GM19455 (cell line): ENCODE data around the gene USP24.

ENCODE experiments used
- ATAC-seq: cut with Tn5 transposase; IDR thresholded peaks from one replicate; pipeline ENCODE4 v1.9.1; 2021; ENCODE audit not compliant: unreplicated experiment

The USP24 gene

DNA sequence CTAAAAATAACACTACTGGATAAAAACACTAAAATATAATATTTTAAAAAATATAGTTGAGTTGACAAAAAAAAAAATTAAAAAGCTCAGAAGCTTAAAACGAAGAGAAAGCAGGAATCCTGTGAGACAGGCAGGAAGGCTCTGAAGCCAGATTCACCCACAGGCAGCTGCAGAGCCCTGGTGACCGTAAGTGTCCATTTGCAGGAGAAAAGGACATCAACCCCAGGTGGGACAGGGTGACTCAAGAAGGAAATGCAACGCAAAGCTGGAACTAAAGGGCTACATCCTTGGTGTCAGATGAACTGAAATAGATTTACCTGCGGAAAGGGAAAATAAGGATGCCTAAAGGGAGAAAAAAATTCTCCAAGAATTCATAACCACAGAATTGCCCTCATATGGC is 46.8 kb downstream of the USP24 start:
- ATAC-seq, result no peak

DNA sequence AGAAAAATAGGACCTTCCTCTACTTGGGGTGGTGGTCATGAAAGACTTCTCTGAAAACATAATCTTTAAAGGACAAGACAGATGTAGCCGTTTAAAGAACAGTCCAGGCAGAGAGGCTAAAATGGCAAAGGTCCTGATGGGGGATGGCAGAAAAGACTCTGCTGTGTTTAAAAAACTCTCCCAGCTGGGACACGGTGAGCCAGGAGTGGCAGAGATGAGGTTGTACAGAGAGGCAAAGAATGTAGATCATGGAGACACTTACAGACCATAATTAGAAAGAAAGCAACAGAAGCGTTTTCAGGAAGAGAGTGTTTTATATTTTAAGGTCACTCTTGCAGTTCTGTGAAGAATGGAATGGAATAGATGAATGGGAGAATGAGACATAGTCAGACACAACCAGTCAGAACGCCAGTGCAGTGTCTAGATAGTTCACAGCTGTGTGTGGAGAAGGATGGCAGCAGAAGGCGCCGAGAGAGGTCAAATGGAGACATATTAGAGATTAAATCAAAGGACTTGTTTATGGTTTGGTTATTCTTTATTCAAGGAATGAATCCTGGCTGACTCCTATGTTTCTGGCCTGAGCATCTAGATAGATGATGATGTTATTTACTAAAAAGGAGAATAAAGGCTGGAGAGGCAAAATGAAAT is 47.8 kb downstream of the USP24 start:
- ATAC-seq, result no peak

DNA sequence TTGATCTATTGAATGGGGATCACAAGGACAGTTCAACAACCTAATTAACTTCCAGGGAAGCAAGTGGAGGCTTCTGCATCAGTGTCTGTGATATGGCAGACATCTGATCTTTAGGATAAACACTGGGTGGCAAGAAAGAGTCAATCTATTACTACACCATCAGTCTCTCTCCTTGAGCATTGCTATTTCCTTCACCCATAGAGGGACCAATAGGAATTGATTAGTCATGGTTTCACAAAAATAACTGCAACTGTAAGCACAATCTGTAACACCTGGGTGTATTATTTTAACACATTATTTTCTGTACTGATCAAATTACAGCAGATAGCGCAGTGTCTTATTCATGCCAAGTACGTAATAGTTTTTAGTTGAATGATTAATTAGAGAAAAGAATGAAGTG is 50.3 kb downstream of the USP24 start:
- no peak for ATAC-seq

DNA sequence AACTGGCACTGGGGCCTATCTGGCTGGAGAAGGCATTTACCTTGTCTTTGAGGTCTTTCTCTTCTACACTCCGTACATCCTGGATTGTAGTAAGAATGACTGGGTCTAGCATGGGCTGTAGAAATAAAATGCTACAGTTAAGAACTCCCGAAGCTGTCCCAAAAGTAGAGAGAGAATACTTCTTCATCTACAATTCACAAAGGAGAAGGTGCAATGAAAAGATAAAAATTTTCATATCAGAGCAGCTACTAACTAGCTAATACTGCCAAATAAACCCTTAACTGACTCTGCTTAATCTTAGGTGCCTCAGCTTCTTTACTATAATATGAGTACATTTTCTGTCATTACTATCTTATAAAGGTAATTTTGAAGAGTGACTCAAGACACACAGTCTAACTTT is 55.6 kb downstream of the USP24 start:
- no peak for ATAC-seq

DNA sequence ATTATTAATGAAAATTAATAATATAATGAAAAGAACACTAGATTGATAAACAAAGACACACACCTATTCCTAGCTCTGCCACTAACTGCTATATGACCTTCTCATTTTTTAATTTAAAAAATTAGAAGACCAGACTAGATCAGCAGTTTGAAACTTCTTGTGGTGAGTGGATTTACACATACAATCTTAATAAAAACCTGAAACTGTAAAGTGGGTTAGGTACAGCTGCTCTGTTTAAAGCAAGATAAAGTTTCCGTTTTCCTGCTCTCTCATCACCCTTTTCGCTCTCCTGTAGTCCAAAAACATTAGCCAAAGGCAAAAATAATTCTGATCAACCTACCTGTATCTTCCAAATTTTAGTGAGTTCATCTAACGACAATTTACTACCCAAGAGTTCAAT is 58.6 kb downstream of the USP24 start:
- ATAC-seq, result no peak

DNA sequence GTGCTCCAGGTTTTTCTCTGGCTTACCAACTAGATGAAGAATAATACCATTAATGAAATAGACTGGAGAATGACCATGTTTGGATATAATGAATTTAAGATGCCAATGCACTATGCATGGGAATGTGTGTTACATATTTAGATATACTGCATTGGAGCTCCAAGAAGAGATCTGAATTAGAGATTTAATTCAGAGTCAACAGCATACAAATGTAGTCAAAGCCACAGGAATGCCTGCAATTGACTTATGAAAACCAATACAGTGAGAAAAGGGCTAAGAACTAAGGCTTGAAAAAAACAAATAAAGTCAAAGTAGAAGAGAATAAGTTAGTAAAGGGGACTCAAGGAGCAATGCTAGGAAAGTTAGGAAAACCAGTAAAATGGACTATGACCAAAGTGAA is 59.1 kb downstream of the USP24 start:
- ATAC-seq, result no peak

DNA sequence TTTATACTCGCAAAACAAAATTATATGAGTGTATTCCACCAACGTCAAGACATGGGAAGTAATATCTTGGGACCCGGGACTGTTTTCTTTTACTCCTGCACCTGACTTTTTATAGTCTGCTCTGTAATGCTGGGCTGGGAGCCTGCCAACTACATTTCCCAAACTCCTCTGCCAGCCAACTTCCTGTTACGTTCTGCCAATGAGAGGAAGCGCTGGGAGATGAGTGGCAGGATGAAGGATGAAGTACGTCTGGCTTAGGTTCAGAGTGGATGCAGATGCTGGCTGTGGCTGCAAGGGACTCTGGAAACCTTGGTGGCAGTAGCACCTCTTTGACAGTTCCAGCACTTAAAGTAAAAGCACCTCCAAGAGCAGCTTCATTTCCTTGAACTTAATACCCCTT is 59.6 kb downstream of the USP24 start:
- no peak for ATAC-seq

DNA sequence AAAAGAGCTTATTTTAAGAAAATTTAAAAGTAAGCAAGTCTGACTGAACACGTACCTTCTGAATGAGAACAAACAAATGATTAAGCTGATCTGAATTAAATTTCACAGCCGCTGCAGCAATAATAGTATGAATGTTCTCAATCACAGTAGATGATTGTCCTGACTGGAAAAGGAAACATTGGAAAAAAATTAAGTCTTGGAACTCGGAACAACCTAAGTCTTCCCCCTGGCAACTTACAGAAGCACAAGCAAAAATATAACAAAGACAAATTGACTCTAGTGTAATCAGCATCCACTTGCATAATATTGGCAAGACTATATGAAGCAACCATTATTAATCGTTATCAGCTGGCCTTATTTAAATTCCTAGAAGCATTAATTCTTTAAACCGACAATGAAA is 60.5 kb downstream of the USP24 start:
- ATAC-seq, result no peak

DNA sequence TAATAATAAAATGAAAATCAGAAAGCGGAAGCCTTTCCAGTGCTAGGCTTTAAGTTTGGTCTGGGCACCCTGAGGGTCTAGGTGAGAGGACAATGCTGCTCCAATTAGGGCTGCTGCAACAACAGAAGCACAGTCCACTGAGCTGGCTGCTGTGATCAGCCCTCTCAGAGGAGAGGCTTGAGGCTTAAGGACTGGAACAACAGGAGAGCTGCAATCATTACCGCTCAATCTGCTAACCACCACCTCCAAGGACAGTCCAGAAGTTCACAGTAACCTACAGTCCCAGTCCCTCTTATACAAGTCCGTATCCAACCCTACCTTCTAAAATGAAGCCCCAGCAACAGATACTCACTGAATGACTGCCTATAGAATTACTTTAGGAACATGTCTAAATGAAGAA is 62.1 kb downstream of the USP24 start:
- no peak for ATAC-seq

DNA sequence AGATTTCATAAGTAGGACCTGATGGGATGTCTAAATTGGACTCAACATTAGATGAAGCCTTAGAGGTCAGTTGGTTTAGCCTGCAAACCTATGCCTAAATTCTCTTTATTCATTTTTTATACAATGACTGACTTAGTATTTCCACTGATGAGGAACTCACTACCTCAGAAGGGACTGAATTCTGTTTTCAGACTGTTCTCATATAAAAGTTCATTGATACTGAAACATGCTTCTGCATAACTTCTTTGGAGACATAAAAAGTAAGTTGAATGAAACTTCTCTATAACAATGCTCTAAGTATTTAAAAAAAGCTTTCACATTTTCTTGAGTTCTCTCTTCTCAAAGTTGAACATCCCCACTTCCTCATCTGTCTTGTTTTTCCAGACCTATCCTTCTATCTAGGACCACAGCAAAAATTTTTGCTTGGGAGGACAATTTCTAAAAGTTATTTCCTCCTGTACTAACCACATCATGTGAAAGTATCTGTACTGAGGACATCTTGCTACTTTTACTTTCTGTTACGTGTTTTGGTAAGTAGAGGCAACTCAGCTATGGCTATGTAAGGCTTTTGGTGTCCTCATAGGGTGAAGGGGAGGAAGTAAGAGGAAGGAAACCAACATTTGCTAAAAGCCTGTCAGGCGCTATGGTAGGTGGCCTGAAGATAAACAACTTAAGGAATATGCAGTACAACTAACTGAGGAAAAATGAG is 64.1 kb downstream of the USP24 start:
- no peak for ATAC-seq

DNA sequence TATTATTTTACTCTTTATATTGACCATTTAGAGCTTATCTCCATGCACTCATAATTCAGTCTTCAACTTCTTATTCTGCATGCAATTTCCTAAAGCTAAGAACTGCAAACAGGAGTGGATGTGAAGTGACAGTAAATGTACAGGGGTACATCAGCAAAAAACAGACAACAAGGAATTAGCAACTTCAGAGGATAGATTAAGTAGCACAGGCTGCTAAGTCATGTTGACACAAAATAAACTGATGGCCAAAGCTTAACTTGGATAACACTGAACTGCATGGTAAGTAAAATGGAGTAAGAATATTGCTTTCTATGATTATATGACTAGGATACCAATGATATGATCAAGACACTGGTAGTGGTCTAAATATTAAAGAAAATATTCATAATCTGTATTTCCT is 66.5 kb downstream of the USP24 start:
- ATAC-seq, result no peak

DNA sequence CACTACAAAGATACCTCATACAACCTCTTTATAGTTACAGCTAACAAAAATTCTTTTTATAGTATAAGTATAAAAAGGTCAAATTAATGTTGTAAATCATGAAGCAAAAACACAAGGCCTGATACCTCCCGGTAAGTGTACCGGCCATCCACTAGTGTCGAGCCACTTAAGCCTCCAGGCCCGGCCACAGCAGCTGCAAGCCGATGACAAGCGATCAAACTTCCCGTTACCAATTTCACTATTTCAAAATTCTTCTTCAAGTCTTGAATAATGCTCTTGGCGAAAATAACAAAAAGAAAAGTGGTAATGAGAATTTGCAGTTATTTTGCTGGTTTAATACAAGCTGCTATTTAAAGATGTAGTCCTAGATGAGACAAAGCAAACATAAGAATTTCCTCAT is 67.6 kb downstream of the USP24 start:
- ATAC-seq, result no peak

DNA sequence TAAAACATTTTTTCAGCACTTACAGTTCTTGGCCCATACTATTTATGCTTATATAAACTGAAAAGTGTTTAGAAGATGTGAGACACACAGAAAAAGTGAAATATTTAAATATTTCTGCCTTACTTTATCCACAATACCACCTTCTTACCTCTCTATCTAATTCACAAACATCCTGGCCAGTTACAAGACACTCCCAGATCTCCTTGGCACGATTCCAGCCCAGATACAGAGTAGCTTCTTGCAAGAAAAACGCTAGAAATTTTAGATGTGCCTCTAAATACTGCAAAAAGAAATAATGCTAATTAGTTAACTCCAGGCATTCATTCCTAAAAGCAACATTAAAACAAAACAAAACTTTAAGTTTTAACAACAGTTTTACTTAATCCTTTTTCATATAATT is 68.4 kb downstream of the USP24 start:
- no peak for ATAC-seq

DNA sequence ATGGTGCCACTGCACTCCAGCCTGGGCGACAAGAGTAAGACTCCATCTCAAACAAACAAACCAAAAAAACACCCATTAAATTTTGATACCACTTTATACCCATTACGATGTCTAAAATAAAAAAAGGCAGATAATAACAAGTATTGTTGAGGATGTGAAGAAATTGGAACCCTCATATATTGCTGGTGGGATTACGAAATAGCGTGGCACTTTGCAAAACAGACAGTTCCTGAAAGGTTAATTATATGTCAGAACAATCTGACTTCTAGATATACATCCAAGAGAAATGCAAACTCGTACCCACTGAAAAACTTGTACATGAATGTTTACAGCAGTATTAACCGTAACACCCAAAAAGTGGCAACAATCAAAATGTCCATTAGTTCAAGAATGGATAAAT is 70.3 kb downstream of the USP24 start:
- no peak for ATAC-seq

DNA sequence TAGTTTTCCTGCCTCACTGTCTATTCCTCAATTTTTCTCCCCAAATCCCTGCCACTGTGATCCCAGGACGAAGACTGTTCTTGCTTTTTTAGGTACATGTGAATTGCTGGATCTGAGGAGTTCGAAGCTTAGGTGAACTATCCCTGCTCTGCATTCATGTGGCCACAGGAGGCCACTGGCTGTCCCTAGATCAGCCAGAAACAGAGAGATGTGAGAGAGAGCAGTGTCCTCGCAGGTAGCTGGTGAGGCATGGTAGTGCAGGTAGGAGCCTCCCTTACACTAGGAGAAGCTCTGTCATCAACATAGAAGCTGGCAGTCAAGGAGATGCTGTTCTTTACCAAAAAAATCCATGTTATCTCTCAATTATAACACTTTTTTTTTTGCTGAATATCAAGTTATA is 71.5 kb downstream of the USP24 start:
- no peak for ATAC-seq

DNA sequence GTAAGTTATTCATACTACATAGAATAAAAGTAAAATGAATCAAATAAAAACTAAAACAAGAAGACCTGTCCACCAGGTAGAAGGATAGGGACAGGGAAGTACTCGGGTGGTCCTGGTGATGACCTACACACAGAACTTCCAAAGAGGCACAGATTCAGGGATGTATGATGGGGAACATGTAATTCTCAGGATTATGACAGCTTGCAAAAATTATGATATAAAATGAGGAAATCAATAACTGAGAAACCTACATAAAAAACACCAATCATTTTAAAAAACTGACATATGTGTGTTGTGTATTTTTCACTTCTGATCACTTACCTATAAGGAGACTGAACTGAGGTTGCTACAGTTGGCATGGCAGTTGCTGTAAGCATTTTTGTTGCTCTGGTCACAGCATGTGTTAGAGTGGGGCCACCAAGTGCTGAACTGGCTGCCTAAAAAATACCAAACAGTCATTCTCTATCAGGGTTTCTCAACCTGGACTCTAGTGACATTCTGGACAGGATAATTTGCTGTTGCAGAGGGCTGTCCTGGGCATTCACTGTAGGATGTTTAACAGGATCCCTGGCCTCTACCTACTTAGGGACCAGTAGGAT is 73.8 kb downstream of the USP24 start:
- ATAC-seq, result no peak

DNA sequence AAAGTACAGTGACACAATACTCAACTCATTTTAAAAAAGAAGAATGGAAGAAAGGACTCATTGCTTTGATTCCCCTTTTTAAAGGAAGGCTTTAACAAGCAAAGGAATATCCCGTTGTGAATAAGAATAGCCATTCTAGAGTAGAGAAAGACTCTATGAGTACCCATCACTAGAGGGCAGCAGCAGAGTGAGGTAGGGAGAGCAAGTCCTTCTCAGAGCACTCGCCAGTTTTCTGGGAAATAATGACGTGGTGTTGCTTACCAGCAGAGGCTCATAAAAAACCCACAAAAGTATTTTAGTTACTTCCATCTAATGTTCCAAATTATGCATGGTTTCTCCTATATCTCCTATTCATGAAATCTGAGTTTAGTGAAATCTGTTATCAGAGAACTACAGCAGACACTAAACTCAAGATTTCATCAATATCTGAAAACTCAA is 74.6 kb downstream of the USP24 start:
- ATAC-seq, result peak; percentile 85

DNA sequence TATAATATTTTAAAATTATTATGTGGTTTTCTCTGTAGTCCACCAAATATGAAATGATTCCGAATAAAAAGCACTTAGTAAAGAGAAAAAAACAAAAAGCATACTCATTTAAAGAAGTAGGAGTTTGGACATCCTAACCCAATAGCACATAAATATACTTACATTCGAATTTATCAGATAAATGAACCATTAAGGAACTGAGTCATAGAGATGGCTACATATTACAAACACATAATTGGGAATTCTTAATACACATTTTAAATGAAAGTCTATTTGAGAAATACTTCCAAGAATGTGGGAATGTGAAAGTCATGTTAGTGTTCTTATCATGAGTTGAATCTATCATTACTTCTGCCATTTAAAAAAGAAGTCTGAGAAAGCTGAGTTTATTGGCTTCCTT is 75.0 kb downstream of the USP24 start:
- ATAC-seq, result no peak

DNA sequence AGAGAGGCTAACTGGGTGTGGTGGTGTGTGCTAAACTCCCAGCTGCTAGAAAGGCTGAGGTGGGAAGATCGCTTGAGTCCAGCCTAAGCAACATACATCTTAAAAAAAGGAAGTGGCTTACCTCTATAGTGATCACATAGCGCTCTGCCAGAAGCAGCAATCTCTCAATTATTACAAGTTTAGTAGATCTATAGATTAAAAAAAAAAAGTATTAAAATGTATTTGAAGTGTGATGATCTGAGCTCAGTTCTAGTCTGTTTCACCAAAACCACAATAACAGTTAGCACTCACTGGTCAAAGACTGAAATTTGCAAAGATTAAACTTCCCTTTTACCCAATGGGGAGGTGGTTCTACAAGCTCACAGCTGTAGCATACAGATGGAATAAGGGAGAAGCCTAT is 76.3 kb downstream of the USP24 start:
- ATAC-seq, result no peak

DNA sequence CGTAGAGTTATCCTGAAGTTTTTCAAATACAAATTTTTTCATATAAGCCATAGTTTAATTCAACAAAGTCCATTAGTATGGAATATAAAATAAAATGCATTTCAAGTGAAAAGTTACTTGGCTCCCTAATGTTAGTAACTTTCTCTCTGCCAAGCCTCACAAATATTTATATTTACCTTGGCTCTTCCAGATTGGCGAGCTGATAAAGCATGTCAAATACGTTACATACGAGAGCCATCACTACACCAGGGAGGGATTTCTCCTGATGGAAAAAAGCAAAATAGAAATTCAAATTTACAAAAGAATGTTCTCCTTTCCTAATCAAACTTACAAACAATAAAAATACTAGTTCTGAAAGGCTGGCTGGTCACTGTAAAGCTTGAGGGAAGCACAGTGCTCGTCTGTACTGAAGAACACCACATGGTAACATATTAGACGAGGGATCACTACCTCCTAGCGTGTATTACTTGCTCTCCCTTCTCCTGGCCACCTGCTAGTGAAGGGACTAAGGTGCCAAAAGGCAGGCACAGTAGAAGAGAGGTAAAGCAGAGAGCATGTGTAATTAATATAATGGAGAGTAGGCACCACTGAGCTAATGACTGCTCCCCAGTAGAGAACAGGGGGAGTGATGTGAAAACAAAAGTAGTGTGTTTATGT is 80.9 kb downstream of the USP24 start:
- ATAC-seq, result no peak

DNA sequence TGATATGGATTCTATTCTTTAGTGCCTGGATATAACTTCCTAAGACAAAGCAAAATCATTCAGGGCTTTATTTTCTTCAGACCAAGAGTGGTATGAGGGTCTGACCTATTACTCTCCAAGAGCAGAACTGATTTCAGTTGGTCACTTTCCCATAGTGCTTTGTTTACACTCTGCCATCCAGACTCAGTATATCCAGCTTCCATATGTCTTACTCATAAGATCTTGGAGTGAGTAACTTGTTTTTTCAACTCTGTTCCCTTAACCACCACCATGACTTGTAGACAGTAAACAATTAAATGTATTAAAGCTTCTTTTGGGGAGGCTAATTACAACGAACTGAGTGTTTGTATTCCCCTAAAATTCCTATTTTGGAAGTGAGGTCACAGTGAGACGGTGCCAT is 83.4 kb downstream of the USP24 start:
- ATAC-seq, result no peak

DNA sequence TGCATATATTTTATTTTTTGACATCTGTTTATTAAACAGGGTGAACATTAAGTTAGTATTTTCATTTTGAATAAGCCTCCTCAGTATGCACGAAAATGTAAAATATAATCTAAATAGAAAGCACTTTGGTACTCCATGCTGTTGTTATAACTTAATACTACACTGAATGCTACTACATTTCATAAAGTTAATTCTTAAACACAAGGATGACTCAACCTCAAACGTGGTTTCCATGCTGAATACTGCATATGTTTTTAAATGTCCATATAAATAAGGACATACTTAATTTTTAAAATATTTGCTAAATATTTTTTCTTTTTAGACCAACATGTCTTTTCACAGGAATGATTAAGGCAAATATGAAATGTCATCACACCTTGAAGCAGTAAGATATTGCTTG is 83.9 kb downstream of the USP24 start:
- no peak for ATAC-seq
